Measurements from ENCODE around the gene CELSR2.

GRCh38 chr1:109225711-109226445 lies 23.5 kb upstream of the CELSR2 start:
- no peak for TF ChIP-seq CTCF (IDR thresholded peaks at IDR 0.05)
- TF ChIP-seq POLR2A (IDR thresholded peaks at IDR 0.05): no peak

Data from right lobe of liver (tissue), 4 donors.